ENCODE measurements around the gene SCD5. TPM values are rescaled to one million over a fixed set of nuclear protein-coding genes. Genes with fewer than 3 reads are reported as not detected.

The SCD5 gene
- total and polyA plus RNA-seq, 2 of the 4 experiments (the other 2 are of a cell fraction): 12.4 to 13.5 TPM

- BruUV-seq (replicated peaks): no TSS peak
- no peaks in the 10 kb centered on the region for H3K9me1 ChIP-seq (ENCODE audit: insufficient read depth, low read length)
- no peak overlapping the region for H2AFZ ChIP-seq (replicated peaks; ENCODE audit: low read length, poor library complexity)
- TF ChIP-seq POLR2A (IDR thresholded peaks at IDR 0.05; ENCODE audit: low read depth, low read length): no peak
- no peak for TF ChIP-seq MXI1 (IDR thresholded peaks at IDR 0.05; ENCODE audit: borderline replicate concordance, low read depth, low read length)
- no peak for TF ChIP-seq RAD21 (IDR thresholded peaks at IDR 0.05; ENCODE audit: low read length)
- TF ChIP-seq CTCF (conservative IDR thresholded peaks at IDR 0.05; ENCODE audit: low read depth, low read length): no peak
- no peak for TF ChIP-seq RCOR1 (IDR thresholded peaks at IDR 0.05; ENCODE audit: insufficient replicate concordance, low read length)
- TF ChIP-seq ELK1 (IDR thresholded peaks at IDR 0.05; ENCODE audit: borderline replicate concordance, low read depth, low read length): no peak
- ChIA-PET CTCF (no interaction called here), POLR2A (ENCODE audit: unreplicated experiment) (no interaction called here)
- H3K79me1 ChIP-seq (ENCODE audit: low read depth in 1 of 2, low read length in 2 of 2): peaks cover 7 to 13% of the 10 kb centered on the region in 2 experiments; a peak in 2 of 4 replicates
- H4K20me1 ChIP-seq (ENCODE audit: insufficient read depth, low read length): peaks cover 4% of the 10 kb centered on the region; the same call in 1 of the 2 replicates
- no peak overlapping the region for H3K4ac ChIP-seq (ENCODE audit: low read depth, low read length)
- H3K9me3 ChIP-seq (ENCODE audit: control insufficient read depth, insufficient read depth, low read length): no peaks in the 10 kb centered on the region
- intact Hi-C loops (cut with micrococcal nuclease) (no loop called here), in situ Hi-C loops (cut with MboI; ENCODE audit: low sequenced_read_pairs) (no loop called here), dilution Hi-C loops (cut with HindIII; ENCODE audit: low sequenced_read_pairs, unreplicated experiment) (no loop called here)
- H4K5ac ChIP-seq (ENCODE audit: low read depth, low read length): no peak overlapping the region
- no peak overlapping the region for H3K9ac ChIP-seq (ENCODE audit: low read depth, low read length)
- no peak overlapping the region for H3K4me2 ChIP-seq (ENCODE audit: low read depth, low read length)
- no peak overlapping the region for H3K23ac ChIP-seq (ENCODE audit: low read depth, low read length)
- no peaks in the 10 kb centered on the region for H3K36me3 ChIP-seq (ENCODE audit: control insufficient read depth, insufficient read depth, low read length)
- H3K14ac ChIP-seq (replicated peaks; ENCODE audit: low read depth, low read length): no peak overlapping the region
- H3K56ac ChIP-seq (ENCODE audit: extremely low read depth, insufficient read depth, low read length): no peak overlapping the region
- WGBS, 2 experiments (ENCODE audit: extremely low coverage in 2 of 2, insufficient read length in 1 of 2): no CpG with 5 or more reads among the region's 4 CpGs
- H2AK5ac ChIP-seq (ENCODE audit: low read depth, low read length): no peak overlapping the region
- H3K4me3 ChIP-seq (ENCODE audit: insufficient read depth, low read depth, low read length): no peak overlapping the region
- H3K27me3 ChIP-seq (ENCODE audit: control insufficient read depth, insufficient read depth, low read length): no peaks in the 10 kb centered on the region
- no peak overlapping the region for H4K8ac ChIP-seq (ENCODE audit: low read depth in 2 of 2, low read length in 2 of 2)
- 0 out of 2 replicates have a peak, but pooled peaks cover 5% of the 10 kb centered on the region for H3K4me1 ChIP-seq (ENCODE audit: control insufficient read depth, insufficient read depth, low read length)
- no peak overlapping the region for H2BK120ac ChIP-seq (ENCODE audit: low read depth, low read length)
- H2AK9ac ChIP-seq (replicated peaks; ENCODE audit: low read depth, low read length, poor library complexity): no peak overlapping the region
- H3K27ac ChIP-seq (ENCODE audit: insufficient read depth, low read length): no peak overlapping the region
- no peak for ATAC-seq (ENCODE audit: low read depth)
- no peak overlapping the region for H4K91ac ChIP-seq (ENCODE audit: insufficient read depth, low read depth, low read length)
- H3K18ac ChIP-seq (ENCODE audit: low read depth, low read length): no peak overlapping the region
- no peak overlapping the region for H2BK20ac ChIP-seq (ENCODE audit: low read depth, low read length)
- no peak overlapping the region for H2BK5ac ChIP-seq (ENCODE audit: low read depth, low read length, poor library complexity, severe bottlenecking)
- H2BK15ac ChIP-seq (ENCODE audit: low read depth, low read length): no peak overlapping the region
- DNase-seq: no peak
Observed at GRCh38 chr4:82710197-82710929, 88.2 kb downstream of the SCD5 start.

All from IMR-90 (cell line).